GM04503 (cell line): ENCODE results near the gene CCNA2.

Experiments
- DNase-seq: peaks from one replicate; pipeline ENCODE4 v3.0.0-alpha.2; 2012; ENCODE audit warnings: low read depth

CCNA2 gene

GRCh38 chr4:121801715-121802075 is 22.0 kb downstream of the CCNA2 start:
- DNase-seq = no peak

- peak; percentile 67 for DNase-seq
These were observed 22.5 kb downstream of the CCNA2 start, which contains the start of gene EXOSC9 for GRCh38 chr4:121800961-121801714. Gene EXOSC9, plus strand, starts transcription at chr4:121801323. Its CDS starts 102 bp downstream, at chr4:121801425.

- DNase-seq = no peak
These were observed 23.1 kb downstream of the CCNA2 start for GRCh38 chr4:121800638-121800960.

DNA sequence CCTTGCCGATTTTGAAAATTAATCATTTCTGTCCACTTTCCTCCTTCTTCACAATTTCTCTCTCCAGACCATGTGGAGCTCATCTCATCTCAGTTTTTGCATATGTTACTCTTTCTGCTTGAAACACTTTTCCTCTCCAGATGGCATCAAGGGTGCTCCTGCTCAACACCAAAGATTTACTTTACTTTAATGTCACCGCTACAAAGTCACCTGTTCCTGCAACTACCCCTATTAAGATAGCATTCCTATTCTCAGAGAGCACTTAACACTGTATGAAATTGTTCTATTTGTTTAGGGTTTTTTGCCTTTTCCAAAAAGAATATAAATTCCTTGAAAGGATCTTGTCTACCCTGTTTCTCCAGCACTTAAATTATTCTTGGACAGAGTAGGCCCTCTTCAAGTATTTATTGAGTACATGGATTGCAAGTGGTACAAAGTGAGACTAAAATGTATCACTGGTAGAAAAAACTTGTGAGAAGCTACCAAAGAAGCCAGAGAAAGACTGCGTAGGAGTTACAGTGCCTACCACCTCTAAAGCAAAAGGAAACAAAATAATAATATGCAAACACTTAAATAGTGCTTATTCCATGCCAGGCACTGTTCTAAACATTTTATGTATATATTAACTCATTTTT is 23.7 kb downstream of the CCNA2 start:
- no peak for DNase-seq

GRCh38 chr4:121799208-121799823 is 24.4 kb downstream of the CCNA2 start:
- DNase-seq = no peak

DNA sequence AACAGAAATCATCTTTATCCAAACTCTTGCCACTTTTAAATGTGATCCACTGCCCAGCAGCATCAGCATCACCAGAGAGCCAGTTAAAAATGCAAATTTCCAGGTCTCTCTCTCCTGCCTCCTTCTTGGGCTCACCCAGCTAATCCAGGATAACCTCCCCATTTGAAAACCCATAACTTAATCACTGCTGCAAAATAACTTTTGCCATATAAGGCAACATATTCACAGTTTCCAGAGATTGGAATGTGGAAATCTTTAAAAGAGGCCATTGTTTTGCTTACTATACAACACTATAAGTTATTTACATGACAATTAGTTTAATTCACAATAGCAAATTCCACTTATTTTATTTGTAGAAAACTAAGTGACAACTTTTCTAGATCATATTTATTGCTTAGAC is 27.4 kb downstream of the CCNA2 start:
- no peak for DNase-seq

DNA sequence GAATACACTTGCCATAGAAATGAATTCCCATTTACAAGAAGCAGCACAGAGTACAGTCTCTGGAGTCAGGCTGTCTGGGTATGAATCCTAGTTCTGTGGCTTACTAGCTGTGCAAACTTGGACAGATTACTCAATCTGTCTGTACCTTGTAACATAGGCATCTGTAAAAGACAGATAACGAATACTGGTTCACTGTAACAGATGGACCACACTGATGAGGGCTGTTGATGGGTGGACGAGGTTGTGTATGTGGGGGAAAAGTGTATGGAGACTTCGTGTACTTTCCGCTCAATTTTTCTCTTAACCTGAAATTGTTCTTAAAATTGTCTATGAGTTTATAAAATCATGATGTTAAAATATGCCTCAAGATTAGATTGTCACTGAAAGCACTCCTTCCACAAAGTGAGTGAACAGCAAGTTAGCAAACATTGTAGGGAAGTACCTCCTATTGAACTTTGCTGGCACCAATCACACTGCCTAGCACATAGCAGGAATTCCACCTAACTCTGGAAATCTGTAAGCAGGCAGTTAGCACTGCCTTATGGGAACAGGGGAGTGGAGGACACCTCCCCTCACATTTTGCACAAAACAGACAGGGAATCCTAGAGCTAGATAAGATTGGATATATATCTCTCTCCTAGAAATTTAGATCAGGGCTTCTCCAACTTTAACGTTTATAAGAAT is 29.0 kb downstream of the CCNA2 start:
- DNase-seq = no peak

GRCh38 chr4:121792966-121793365 is 30.7 kb downstream of the CCNA2 start:
- no peak for DNase-seq

GRCh38 chr4:121791481-121791880 is 32.2 kb downstream of the CCNA2 start:
- peak; percentile 69 for DNase-seq

- no peak for DNase-seq
These were observed 32.7 kb downstream of the CCNA2 start for GRCh38 chr4:121790976-121791375.

DNA sequence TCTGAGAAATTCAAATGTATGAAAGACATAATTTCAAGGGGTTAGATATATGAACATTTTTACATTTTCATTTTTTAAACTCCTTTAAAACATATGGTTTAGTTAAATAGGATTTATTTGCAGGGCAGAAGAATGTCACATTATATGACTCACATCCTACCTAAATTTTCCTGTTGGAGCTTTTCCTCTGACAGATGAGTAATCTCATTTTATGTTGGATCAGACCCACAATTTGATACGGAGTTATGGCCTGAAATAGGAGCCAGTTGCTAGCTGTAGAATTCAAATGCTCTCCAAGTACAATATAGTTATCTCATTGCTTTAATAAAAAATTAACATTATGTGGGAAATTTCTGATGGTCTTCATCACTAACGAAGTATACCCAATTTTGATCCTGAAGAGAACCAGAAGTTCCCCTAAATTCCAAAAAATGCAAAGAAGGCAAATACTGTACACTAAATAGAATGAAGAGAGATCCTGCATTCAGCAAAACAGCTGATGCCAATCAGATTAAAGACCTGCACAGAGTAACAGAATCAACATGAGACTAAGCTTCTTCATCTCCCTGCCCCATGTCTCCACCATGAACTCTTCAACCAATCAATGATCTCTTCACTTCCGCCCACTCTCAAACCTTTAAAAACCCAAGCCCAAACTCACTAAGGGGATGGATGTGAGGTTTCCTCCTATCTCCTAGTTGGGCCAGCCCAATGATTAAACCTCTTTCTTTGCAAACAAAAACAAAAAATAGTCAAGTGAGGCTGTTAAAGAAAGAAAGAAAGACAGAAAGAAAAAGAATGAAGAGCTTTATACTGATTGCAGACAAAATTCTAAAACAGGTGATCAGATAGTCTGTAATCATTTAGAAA is 33.5 kb downstream of the CCNA2 start:
- DNase-seq = no peak

GRCh38 chr4:121789455-121789854 is 34.2 kb downstream of the CCNA2 start:
- no peak for DNase-seq

DNA sequence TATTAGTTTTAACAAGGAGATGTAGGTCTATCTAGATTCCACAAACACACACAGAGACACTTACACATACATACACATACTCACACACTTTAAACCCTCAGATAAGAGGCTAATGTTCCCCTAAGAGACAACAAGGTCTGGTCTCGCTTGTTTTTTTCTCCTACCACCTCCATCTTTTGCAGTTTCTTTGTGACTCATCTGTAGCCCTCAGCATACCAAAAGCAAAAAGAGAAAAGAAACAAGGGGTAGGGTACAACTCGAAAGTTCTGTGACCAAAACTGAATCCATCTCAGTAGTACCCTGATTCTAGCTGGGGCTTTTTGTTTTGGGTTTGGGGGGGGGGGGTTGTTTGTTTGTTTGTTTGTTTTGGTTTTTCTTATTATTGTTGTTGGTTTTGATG is 34.8 kb downstream of the CCNA2 start:
- no peak for DNase-seq

- no peak for DNase-seq
These were observed 37.5 kb downstream of the CCNA2 start for GRCh38 chr4:121786221-121786620.

- DNase-seq = no peak
These were observed 38.2 kb downstream of the CCNA2 start for GRCh38 chr4:121785479-121785878.

GRCh38 chr4:121784975-121785374 is 38.7 kb downstream of the CCNA2 start:
- peak; percentile 94 for DNase-seq

GRCh38 chr4:121784401-121784800 is 39.3 kb downstream of the CCNA2 start:
- DNase-seq = no peak

GRCh38 chr4:121783210-121783609 is 40.5 kb downstream of the CCNA2 start:
- DNase-seq = no peak

GRCh38 chr4:121778991-121779628 is 44.6 kb downstream of the CCNA2 start:
- DNase-seq = no peak

- DNase-seq = no peak
These were observed 46.1 kb downstream of the CCNA2 start for GRCh38 chr4:121777625-121778024.

DNA sequence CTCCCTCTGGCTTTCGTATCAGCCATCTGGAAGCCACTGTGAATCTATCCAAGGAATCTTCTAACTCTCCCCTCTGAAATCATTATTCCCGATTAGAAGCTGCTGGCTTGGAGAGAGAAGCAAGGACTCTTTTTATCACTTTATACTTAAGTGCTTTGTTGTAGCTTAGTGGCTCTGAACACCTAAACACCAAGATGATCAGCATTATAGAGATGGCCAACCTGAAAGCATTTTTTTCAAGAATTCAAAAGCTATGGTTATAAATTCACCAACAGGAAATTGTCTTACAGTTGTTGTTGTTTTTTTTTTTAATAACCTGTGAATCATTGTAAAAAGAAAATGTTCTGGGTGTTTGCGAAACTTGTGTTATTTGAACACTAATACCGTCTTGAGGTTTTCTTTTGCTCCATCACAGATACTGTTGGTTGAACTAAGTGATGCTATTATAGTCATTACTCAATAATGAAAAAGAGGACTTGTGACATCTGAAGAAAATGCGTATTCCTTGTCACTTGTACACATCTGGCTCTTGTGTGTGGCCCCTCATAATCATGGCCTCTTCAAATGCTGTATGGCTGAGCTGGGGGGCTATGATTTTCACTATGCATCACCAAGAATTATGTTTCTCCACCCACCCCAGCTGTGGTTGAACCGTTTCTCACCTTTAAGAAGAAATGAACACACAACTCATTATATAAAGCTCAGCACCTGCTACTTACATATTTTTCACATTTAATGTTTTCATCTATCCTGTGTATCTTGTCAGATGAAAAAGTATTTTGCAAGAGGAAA is 46.9 kb downstream of the CCNA2 start:
- DNase-seq = no peak
